Measurements from ENCODE around the gene TXNDC11. TPM values are rescaled to one million over a fixed set of nuclear protein-coding genes. Genes with fewer than 3 reads are reported as not detected.

Gene TXNDC11
- total and polyA plus RNA-seq, 2 experiments from 2014 or later = 6.8 to 12.0 TPM

- no peaks in the 10 kb centered on the region for H3K27me3 Mint-ChIP-seq (ENCODE audit: insufficient read depth, low read depth, poor library complexity)
- Histone ChIP-seq H3K27me3 (ENCODE audit: insufficient read depth) (no peaks in the 10 kb centered on the region), H3K9me2 (ENCODE audit: insufficient read depth) (no peaks in the 10 kb centered on the region), H3K4me1 (ENCODE audit: insufficient read depth) (0 out of 2 replicates have a peak, but pooled peaks cover 7% of the 10 kb centered on the region), H3F3A (replicated peaks; ENCODE audit: low read depth) (no peaks in the 10 kb centered on the region; the same call in 1 of the 2 replicates), H2AFZ (no peak overlapping the region), H3K27ac (ENCODE audit: low read depth) (no peak overlapping the region), H4K20me1 (replicated peaks; ENCODE audit: insufficient read depth) (0 out of 2 replicates have a peak, but pooled peaks cover 3% of the 10 kb centered on the region), H3K79me2 (replicated peaks; ENCODE audit: insufficient read depth) (no peaks in the 10 kb centered on the region), H3K4me3 (no peak overlapping the region), H3K36me3 (ENCODE audit: insufficient read depth) (0 out of 2 replicates have a peak, but pooled peaks cover 6% of the 10 kb centered on the region), H3K4me2 (no peak overlapping the region)
- no peak for TF ChIP-seq REST (IDR thresholded peaks at IDR 0.05; ENCODE audit: unreplicated experiment)
- no peak for TF ChIP-seq POLR2AphosphoS5 (IDR thresholded peaks at IDR 0.05; ENCODE audit: low read depth)
- no peak for TF ChIP-seq ZNF331 (CRISPR knock-in tag; IDR thresholded peaks at IDR 0.05; ENCODE audit: low read depth)
- TF ChIP-seq, protein P1, sequence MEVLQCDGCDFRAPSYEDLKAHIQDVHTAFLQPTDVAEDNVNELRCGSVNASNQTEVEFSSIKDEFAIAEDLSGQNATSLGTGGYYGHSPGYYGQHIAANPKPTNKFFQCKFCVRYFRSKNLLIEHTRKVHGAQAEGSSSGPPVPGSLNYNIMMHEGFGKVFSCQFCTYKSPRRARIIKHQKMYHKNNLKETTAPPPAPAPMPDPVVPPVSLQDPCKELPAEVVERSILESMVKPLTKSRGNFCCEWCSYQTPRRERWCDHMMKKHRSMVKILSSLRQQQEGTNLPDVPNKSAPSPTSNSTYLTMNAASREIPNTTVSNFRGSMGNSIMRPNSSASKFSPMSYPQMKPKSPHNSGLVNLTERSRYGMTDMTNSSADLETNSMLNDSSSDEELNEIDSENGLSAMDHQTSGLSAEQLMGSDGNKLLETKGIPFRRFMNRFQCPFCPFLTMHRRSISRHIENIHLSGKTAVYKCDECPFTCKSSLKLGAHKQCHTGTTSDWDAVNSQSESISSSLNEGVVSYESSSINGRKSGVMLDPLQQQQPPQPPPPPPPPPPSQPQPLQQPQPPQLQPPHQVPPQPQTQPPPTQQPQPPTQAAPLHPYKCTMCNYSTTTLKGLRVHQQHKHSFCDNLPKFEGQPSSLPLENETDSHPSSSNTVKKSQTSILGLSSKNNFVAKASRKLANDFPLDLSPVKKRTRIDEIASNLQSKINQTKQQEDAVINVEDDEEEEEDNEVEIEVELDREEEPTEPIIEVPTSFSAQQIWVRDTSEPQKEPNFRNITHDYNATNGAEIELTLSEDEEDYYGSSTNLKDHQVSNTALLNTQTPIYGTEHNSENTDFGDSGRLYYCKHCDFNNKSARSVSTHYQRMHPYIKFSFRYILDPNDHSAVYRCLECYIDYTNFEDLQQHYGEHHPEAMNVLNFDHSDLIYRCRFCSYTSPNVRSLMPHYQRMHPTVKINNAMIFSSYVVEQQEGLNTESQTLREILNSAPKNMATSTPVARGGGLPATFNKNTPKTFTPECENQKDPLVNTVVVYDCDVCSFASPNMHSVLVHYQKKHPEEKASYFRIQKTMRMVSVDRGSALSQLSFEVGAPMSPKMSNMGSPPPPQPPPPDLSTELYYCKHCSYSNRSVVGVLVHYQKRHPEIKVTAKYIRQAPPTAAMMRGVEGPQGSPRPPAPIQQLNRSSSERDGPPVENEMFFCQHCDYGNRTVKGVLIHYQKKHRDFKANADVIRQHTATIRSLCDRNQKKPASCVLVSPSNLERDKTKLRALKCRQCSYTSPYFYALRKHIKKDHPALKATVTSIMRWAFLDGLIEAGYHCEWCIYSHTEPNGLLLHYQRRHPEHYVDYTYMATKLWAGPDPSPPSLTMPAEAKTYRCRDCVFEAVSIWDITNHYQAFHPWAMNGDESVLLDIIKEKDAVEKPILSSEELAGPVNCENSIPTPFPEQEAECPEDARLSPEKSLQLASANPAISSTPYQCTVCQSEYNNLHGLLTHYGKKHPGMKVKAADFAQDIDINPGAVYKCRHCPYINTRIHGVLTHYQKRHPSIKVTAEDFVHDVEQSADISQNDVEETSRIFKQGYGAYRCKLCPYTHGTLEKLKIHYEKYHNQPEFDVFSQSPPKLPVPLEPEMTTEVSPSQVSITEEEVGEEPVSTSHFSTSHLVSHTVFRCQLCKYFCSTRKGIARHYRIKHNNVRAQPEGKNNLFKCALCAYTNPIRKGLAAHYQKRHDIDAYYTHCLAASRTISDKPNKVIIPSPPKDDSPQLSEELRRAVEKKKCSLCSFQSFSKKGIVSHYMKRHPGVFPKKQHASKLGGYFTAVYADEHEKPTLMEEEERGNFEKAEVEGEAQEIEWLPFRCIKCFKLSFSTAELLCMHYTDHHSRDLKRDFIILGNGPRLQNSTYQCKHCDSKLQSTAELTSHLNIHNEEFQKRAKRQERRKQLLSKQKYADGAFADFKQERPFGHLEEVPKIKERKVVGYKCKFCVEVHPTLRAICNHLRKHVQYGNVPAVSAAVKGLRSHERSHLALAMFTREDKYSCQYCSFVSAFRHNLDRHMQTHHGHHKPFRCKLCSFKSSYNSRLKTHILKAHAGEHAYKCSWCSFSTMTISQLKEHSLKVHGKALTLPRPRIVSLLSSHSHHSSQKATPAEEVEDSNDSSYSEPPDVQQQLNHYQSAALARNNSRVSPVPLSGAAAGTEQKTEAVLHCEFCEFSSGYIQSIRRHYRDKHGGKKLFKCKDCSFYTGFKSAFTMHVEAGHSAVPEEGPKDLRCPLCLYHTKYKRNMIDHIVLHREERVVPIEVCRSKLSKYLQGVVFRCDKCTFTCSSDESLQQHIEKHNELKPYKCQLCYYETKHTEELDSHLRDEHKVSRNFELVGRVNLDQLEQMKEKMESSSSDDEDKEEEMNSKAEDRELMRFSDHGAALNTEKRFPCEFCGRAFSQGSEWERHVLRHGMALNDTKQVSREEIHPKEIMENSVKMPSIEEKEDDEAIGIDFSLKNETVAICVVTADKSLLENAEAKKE (CRISPR knock-in tag; IDR thresholded peaks at IDR 0.05) = no peak
- TF ChIP-seq JUNB (IDR thresholded peaks at IDR 0.05; ENCODE audit: unreplicated experiment) = no peak
- no peak for TF ChIP-seq EZH2 (IDR thresholded peaks at IDR 0.05; ENCODE audit: low read depth, unreplicated experiment)
- no peak for TF ChIP-seq NANOG (IDR thresholded peaks at IDR 0.05; ENCODE audit: borderline replicate concordance)
- TF ChIP-seq, protein P2, sequence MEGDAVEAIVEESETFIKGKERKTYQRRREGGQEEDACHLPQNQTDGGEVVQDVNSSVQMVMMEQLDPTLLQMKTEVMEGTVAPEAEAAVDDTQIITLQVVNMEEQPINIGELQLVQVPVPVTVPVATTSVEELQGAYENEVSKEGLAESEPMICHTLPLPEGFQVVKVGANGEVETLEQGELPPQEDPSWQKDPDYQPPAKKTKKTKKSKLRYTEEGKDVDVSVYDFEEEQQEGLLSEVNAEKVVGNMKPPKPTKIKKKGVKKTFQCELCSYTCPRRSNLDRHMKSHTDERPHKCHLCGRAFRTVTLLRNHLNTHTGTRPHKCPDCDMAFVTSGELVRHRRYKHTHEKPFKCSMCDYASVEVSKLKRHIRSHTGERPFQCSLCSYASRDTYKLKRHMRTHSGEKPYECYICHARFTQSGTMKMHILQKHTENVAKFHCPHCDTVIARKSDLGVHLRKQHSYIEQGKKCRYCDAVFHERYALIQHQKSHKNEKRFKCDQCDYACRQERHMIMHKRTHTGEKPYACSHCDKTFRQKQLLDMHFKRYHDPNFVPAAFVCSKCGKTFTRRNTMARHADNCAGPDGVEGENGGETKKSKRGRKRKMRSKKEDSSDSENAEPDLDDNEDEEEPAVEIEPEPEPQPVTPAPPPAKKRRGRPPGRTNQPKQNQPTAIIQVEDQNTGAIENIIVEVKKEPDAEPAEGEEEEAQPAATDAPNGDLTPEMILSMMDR (conservative IDR thresholded peaks at IDR 0.05; ENCODE audit: low read depth in 2 of 2) = no peak
- no peak for TF ChIP-seq ZNF114 (CRISPR knock-in tag; IDR thresholded peaks at IDR 0.05)
- H3K4me3 Mint-ChIP-seq = no peak overlapping the region
- no peaks in the 10 kb centered on the region for H3K9me3 Mint-ChIP-seq
- H3K27ac Mint-ChIP-seq = no peak overlapping the region
- ATAC-seq (no peak), DNase-seq (ENCODE audit: low spot score) (no peak)
- H3K4me1 Mint-ChIP-seq = peaks cover 8% of the 10 kb centered on the region; the same call in 2 of the 3 replicates
- peaks cover 10% of the 10 kb centered on the region; the same call in 2 of the 3 replicates for H3K36me3 Mint-ChIP-seq (ENCODE audit: low read depth)
Observed at GRCh38 chr16:11719762-11720161, 22.9 kb downstream of the TXNDC11 start.
